Epithelial cell of esophagus (primary cell): ENCODE measurements around the gene STARD9.
A peak's percentile ranks its signal among the peaks of the same experiment; 100 is the strongest.
"Not testable (repeated sequence)": the region's sequence is repeated elsewhere in the genome, so short reads cannot be mapped to it uniquely, and the experiment has no call there.

Source experiments
- DNase-seq: peaks from one replicate; pipeline ENCODE4 v3.0.0; 2010; ENCODE audit warnings: low read depth
- H3K4me3 ChIP-seq: 2 replicates; pipeline ENCODE4 v1.5.1; 2011; ENCODE audit warnings: mild to moderate bottlenecking, low read length, control low read depth
- CTCF ChIP-seq: IDR thresholded peaks from 2 replicates; pipeline ENCODE4 v1.5.1; 2011; ENCODE audit warnings: low read depth, mild to moderate bottlenecking, low read length, control low read depth, inconsistent platforms; ENCODE audit not compliant: insufficient read depth; ENCODE audit errors: missing control alignments

STARD9 gene

GRCh38 chr15:42672444-42672843, 97.0 kb downstream of the STARD9 start:
- no peak for DNase-seq

GRCh38 chr15:42674472-42674871, 99.1 kb downstream of the STARD9 start:
- no peak overlapping the region for H3K4me3 ChIP-seq
- DNase-seq: no peak
- TF ChIP-seq CTCF: no peak

More at GRCh38 chr15:42672444-42672843, 97.0 kb downstream of the STARD9 start:
- no peak for TF ChIP-seq CTCF
- no peak overlapping the region for H3K4me3 ChIP-seq

- DNase-seq: no peak
- no peak for TF ChIP-seq CTCF
- H3K4me3 ChIP-seq: no peak overlapping the region
Observed at GRCh38 chr15:42675021-42675420, 99.6 kb downstream of the STARD9 start.

GRCh38 chr15:42679285-42680141, 104.1 kb downstream of the STARD9 start:
- H3K4me3 ChIP-seq: no peak overlapping the region
- DNase-seq: peak; percentile 99
- no peak for TF ChIP-seq CTCF

GRCh38 chr15:42680142-42680482, 104.7 kb downstream of the STARD9 start:
- H3K4me3 ChIP-seq: not testable (repeated sequence)
- peak; percentile 33 for TF ChIP-seq CTCF
- DNase-seq: peak; percentile 92

GRCh38 chr15:42681119-42681518, 105.7 kb downstream of the STARD9 start:
- DNase-seq: no peak
- TF ChIP-seq CTCF: no peak
- no peak overlapping the region for H3K4me3 ChIP-seq

- H3K4me3 ChIP-seq: no peak overlapping the region
- DNase-seq: no peak
- TF ChIP-seq CTCF: no peak
Observed at GRCh38 chr15:42686281-42686680, 110.9 kb downstream of the STARD9 start.
